GM19193 (cell line): ENCODE measurements around the gene ZDHHC12.

ENCODE experiments used
- POLR2A ChIP-seq: IDR thresholded peaks from 4 replicates; pipeline ENCODE4 v1.6.1; 2011; ENCODE audit not compliant: insufficient read depth, insufficient read length; ENCODE audit errors: extremely low read depth

The ZDHHC12 gene

GRCh38 chr9:128743421-128743820 is 19.5 kb upstream of the ZDHHC12 start:
- no peak for TF ChIP-seq POLR2A

DNA sequence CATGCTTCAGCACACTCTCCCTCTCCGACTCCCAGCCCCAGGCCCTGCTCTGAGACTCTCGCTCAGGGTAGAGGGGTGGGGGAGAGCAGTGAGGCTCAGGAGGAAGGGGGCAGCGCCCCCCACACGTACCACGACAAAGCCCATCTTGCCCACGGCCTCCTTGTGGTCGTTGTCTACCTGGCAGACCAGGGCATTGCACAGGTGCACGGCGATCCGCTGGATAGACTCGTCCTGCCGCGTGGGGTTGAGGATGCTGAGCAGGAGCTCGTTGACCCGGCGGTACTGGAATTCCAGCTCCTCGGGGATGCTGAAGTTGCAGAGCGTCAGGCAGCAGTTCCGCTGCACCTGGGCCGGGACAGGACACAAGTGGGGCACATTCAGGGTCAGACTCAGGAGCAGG is 18.5 kb upstream of the ZDHHC12 start:
- no peak for TF ChIP-seq POLR2A

GRCh38 chr9:128735373-128735772 is 11.4 kb upstream of the ZDHHC12 start:
- no peak for TF ChIP-seq POLR2A

- no peak for TF ChIP-seq POLR2A
These were observed 9.3 kb upstream of the ZDHHC12 start for GRCh38 chr9:128733256-128733655.

DNA sequence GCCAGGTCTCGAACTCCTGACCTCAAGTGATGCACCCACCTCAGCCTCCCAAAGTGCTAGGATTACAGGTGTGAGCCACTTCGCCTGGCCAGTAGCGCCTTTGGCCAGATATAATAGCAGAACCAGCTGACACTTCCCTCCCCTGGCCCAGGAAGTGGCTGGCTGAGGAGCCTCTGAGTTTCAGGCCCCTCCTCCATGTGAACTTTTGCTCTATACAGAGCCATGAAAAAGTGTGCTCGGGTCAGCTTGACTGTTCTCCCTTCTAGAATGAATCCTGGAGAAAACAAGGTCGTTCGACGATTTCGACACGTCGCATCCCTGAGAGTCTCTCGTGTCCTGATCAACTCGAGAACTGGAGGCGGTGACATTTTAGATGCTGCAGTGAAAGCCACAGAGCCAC is 8.6 kb upstream of the ZDHHC12 start:
- TF ChIP-seq POLR2A = no peak

GRCh38 chr9:128731691-128732090 is 7.8 kb upstream of the ZDHHC12 start:
- TF ChIP-seq POLR2A = no peak

DNA sequence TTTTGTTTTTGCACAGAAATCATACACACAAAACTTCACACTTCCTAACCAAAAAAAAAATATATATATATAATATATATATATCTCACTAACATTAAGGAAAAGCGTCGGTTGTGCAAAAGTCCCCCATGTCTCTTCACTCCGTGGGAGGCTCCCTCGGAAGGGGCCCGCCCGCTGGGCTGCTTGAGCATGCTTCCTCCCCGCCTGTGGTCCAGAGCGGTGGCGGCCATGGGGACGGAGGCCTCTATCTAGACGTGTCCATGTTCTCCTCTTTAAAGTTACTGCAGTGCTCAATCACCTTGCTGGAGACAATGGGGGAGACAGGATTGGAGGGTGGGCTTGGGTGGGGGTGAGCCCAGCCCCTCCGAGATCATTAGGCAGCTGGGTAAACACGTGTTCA is 7.2 kb upstream of the ZDHHC12 start:
- no peak for TF ChIP-seq POLR2A

DNA sequence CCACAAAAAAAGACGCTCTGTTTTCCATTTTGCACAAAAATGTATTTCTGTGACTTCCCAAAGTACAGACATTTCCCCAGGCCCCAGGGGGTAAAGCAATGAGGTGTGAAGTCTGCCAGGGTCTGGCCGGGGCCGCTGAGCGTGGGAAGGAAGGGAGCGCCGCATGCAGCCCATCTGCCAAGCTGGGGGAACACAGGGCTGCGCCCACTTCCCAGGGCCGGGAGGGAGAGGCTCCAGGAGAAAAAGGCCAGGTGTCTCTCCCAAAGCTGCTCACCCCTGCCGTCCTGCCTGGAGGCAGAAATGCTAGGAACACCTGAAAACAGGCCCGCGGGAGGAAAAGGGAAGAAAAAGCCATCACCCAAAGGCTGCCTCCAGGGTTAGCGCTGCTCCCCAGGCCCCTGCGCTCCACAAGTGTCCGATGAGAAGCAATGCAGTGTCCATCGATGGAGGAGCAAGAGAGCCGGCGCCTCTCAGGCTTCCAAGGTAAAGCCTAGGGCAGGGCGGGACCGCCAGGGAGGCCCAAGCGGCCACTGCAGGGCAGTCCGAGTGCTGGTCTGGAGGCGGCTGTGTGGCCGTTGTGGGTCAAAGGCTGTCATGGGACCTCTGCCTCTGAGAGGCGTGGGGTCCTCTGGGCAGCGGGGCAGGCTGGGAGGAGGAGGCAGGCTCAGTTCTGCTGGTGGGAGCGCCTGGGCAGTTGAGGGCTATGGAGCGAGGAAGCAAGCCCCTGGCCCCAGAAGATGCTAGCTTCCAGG is 6.0 kb upstream of the ZDHHC12 start:
- TF ChIP-seq POLR2A = no peak

DNA sequence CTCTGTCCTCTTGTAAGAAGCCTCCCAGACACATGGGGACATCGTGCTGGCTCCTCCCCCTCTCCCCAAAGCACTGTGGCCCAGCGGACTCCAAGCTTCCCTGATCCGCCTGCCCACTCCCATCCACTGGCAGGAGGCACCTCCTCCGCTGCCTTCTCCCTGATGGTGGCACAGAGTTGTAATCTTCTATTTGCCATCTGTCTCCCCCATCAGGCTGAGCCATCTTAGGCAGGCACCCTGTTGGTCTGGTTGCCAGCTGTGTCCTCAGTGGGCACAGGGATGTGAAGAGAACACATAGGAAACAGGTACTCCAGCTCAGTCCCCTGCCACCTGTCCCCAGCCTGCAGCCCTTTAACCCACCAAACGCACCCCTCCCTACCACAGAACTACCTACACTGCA is 5.4 kb upstream of the ZDHHC12 start:
- no peak for TF ChIP-seq POLR2A

GRCh38 chr9:128728298-128728697 is 4.4 kb upstream of the ZDHHC12 start:
- no peak for TF ChIP-seq POLR2A

GRCh38 chr9:128727640-128728248 is 3.8 kb upstream of the ZDHHC12 start:
- TF ChIP-seq POLR2A = no peak

- no peak for TF ChIP-seq POLR2A
These were observed 851 bp upstream of the ZDHHC12 start for GRCh38 chr9:128724744-128725211.

- no peak for TF ChIP-seq POLR2A
These were observed 518 bp downstream of the ZDHHC12 start for GRCh38 chr9:128723352-128723865.

- no peak for TF ChIP-seq POLR2A
These were observed 1.3 kb downstream of the ZDHHC12 start for GRCh38 chr9:128722380-128723351.

DNA sequence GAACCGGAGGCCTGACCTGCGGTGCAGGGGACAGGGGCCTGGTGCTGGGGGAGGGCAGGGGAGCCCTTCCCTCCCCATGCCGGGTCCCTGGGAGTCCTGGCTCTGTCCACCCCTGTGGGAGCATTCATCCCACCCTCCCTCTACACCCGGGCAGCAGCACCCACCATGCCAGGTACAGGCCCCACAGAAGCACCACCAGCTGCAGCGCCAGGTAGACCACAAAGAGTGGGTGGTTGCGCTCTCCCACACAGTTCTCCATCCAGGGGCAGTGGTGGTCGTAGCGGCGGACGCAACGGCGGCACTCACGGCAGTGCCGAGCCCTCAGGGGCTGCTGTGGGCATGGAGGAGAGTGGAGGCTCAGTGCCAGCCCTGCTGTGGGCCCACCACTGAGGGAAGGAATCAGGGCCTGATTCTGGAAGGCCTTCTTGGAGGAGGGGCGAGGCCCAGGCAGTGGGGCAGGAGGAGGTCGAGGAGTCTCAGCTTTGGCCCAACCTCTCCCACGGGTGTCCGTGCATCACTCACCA is 2.4 kb downstream of the ZDHHC12 start:
- TF ChIP-seq POLR2A = no peak
